ENCODE results near the gene BRCA1.
"Not testable (repeated sequence)": the region's sequence is repeated elsewhere in the genome, so short reads cannot be mapped to it uniquely, and the experiment has no call there.

- not testable (repeated sequence) for TF ChIP-seq CTCF (IDR thresholded peaks at IDR 0.05); MYC (IDR thresholded peaks at IDR 0.05; ENCODE audit: borderline replicate concordance, low read length); EP300 (IDR thresholded peaks at IDR 0.05); CEBPB (IDR thresholded peaks at IDR 0.05)
Observed at GRCh38 chr17:43136574-43136973, 11.4 kb upstream of the BRCA1 start.
